ENCODE results near the gene SEMA3F.

GRCh38 chr3:50146316-50146901 lies 8.7 kb upstream of the SEMA3F start:
- peak; percentile 23; the same call in 1 of the 2 replicates for TF ChIP-seq RAD21 (IDR thresholded peaks at IDR 0.05; ENCODE audit: low read depth)
- no peak for TF ChIP-seq EGR1 (IDR thresholded peaks at IDR 0.05)
- TF ChIP-seq NFIC (IDR thresholded peaks at IDR 0.05), result no peak
- TF ChIP-seq EP300 (IDR thresholded peaks at IDR 0.05; ENCODE audit: borderline replicate concordance), result no peak
- TF ChIP-seq ZBTB7A (IDR thresholded peaks at IDR 0.05; ENCODE audit: low read depth), result no peak
- no peak for TF ChIP-seq USF1 (IDR thresholded peaks at IDR 0.05)
- no peak for TF ChIP-seq TCF12 (IDR thresholded peaks at IDR 0.05; ENCODE audit: low read depth)
- TF ChIP-seq MAX (IDR thresholded peaks at IDR 0.05), result no peak
- TF ChIP-seq TAF1 (IDR thresholded peaks at IDR 0.05; ENCODE audit: low read depth), result no peak
- no peak for TF ChIP-seq CREB1 (IDR thresholded peaks at IDR 0.05; ENCODE audit: low read depth)
- no peak for TF ChIP-seq YY1 (IDR thresholded peaks at IDR 0.05; ENCODE audit: low read depth)
- no peak for TF ChIP-seq FOXM1 (IDR thresholded peaks at IDR 0.05; ENCODE audit: borderline replicate concordance, low read depth)
- no peak for TF ChIP-seq CEBPB (IDR thresholded peaks at IDR 0.05)
- no peak for TF ChIP-seq REST (IDR thresholded peaks at IDR 0.05; ENCODE audit: low read depth)
